ENCODE measurements around the gene DRG2. TPM values are rescaled to one million over a fixed set of nuclear protein-coding genes. Genes with fewer than 3 reads are reported as not detected.

Gene DRG2
- polyA plus RNA-seq, 2 of the 4 experiments (the other 2 are of a cell fraction), result 41.9 to 48.3 TPM

DNA sequence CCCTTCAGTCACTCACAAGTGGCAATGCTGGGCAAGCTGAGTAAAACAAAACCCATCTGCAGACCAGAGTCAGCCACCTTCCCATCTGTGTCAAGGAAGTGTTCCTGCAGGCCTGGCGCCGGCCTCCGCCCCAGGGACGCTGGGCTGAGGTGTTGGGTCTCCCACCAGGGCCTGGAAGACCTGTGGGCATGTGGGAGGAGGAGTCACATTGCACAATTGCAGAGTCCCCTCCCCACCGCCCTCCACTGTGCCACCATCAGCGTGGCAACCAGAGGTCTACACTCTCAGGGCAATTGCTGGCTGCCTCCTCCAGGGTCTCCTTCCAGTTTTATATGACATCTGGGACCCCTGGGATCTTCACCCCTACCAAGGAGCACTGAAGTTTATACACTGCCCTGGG is 17.8 kb downstream of the DRG2 start:
- FAIRE-seq, result no peak
- no peak overlapping the region for H3K27ac ChIP-seq

DNA sequence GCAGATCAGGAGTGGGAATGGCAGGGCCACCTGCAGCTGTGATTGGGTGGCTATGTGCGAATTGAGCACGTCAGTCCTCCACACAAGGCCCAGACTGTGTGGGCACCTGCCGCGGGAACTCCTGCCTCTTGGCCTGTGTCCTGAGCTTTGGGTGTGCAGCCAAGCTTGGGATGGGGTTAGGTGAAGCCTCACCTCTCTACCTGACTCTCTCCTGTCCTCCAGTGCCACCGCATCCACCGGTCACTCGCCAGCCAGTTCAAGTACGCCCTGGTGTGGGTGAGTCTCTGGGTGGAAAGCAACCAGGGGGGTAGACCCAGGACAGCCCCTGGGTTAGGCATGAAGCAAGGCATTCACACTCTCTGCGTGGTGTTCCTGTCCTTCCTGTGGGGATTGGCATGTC is 18.5 kb downstream of the DRG2 start:
- DNase-seq (ENCODE audit: low read depth in 1 of 2, low spot score in 1 of 2) (no peak), ATAC-seq (no peak), FAIRE-seq (no peak)
- CTCF ChIA-PET, result interaction anchor here (0.5 to 1.7 kb wide), 2 partner anchors 12 to 1586 kb away, joined by 3 to 7 read pairs; no protein-coding TSS in a partner anchor
- Histone ChIP-seq H3K4me2 (no peak overlapping the region), H3K27ac (no peak overlapping the region), H3K4me1 (no peaks in the 10 kb centered on the region), H3K4me3 (no peak overlapping the region), H3K9me3 (no peaks in the 10 kb centered on the region)
- TF ChIP-seq NFE2L2 (conservative IDR thresholded peaks at IDR 0.05; ENCODE audit: low read length) (no peak), HOXB13 (CRISPR knock-in tag; IDR thresholded peaks at IDR 0.05; ENCODE audit: low read depth) (no peak), JUN (IDR thresholded peaks at IDR 0.05) (no peak)
- POLR2A ChIA-PET, result no interaction called here
- WGBS (ENCODE audit: missing lambda C conversion rate), result 89% methylated on average over 9 of the region's 9 CpGs

More for the DNA sequence above, 17.8 kb downstream of the DRG2 start:
- TF ChIP-seq BHLHE40 (IDR thresholded peaks at IDR 0.05; ENCODE audit: low read depth, low read length), result no peak
- no peak for TF ChIP-seq TFCP2L1 (CRISPR knock-in tag; IDR thresholded peaks at IDR 0.05)
- TF ChIP-seq CHD4 (IDR thresholded peaks at IDR 0.05; ENCODE audit: borderline replicate concordance), result no peak
- TF ChIP-seq ESRRA (IDR thresholded peaks at IDR 0.05; ENCODE audit: borderline replicate concordance, low read length), result no peak
- TF ChIP-seq FOSL2 (IDR thresholded peaks at IDR 0.05), result no peak
- no peak for TF ChIP-seq FOSL2 (CRISPR knock-in tag; IDR thresholded peaks at IDR 0.05)
- no peak for TF ChIP-seq MYC (IDR thresholded peaks at IDR 0.05; ENCODE audit: borderline replicate concordance, low read length)
- TF ChIP-seq HMGXB4 (CRISPR knock-in tag; IDR thresholded peaks at IDR 0.05; ENCODE audit: borderline replicate concordance), result no peak
- TF ChIP-seq, protein P1, sequence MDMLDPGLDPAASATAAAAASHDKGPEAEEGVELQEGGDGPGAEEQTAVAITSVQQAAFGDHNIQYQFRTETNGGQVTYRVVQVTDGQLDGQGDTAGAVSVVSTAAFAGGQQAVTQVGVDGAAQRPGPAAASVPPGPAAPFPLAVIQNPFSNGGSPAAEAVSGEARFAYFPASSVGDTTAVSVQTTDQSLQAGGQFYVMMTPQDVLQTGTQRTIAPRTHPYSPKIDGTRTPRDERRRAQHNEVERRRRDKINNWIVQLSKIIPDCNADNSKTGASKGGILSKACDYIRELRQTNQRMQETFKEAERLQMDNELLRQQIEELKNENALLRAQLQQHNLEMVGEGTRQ (IDR thresholded peaks at IDR 0.05), result no peak
- TF ChIP-seq, protein P2, sequence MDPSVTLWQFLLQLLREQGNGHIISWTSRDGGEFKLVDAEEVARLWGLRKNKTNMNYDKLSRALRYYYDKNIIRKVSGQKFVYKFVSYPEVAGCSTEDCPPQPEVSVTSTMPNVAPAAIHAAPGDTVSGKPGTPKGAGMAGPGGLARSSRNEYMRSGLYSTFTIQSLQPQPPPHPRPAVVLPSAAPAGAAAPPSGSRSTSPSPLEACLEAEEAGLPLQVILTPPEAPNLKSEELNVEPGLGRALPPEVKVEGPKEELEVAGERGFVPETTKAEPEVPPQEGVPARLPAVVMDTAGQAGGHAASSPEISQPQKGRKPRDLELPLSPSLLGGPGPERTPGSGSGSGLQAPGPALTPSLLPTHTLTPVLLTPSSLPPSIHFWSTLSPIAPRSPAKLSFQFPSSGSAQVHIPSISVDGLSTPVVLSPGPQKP (IDR thresholded peaks at IDR 0.05; ENCODE audit: low read depth, low read length), result no peak
- no peak for TF ChIP-seq KDM1A (IDR thresholded peaks at IDR 0.05; ENCODE audit: low read depth)
- POLR2A ChIA-PET, result no interaction called here
- H3K9me3 ChIP-seq, result no peaks in the 10 kb centered on the region
- H3K4me2 ChIP-seq, result no peak overlapping the region
- ATAC-seq (no peak), DNase-seq (ENCODE audit: low read depth in 1 of 2, low spot score in 1 of 2) (no peak)
- 84% methylated on average over 6 of the region's 6 CpGs for WGBS (ENCODE audit: missing lambda C conversion rate)
- no peaks in the 10 kb centered on the region for H3K4me1 ChIP-seq
- CTCF ChIA-PET, result interaction anchor here (0.5 to 1.7 kb wide), 2 partner anchors 12 to 1586 kb away, joined by 3 to 7 read pairs; no protein-coding TSS in a partner anchor
- no peak overlapping the region for H3K4me3 ChIP-seq

DNA sequence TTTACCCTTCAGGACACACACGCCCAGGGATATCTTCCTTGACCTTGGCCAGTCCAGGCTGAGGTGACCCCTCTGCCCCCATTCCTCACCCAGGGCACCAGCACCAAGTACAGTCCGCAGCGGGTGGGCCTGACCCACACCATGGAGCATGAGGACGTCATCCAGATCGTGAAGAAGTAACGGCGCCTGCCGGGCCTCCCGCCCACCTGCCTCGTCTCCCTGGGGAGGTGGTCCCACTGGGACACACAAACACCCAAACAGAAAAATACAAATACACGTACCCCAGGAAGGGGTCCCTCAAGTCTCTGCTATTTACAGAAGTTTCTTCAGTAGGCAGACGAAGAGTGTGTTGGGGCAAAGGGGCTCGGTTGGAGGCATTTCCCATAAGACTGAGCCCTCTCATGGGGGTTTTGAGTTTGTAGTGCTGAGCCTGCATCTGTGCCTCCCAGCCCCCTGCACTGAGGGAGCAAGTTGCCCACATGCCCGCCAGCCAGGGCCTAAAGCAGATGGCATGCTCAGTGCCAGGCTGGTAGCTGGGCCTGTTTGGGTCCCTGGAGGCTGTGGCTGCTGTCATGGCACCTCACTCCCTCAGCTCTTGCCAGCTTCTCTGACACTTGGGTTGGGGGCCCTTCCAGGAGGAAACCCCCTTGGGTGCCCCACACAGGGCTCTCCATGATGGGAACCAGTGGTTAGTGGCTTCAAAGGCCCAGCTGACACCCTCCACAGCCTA is 19.5 kb downstream of the DRG2 start:
- no peaks in the 10 kb centered on the region for H3K4me1 ChIP-seq
- H3K4me2 ChIP-seq, result no peak overlapping the region
- TF ChIP-seq FOSL2 (IDR thresholded peaks at IDR 0.05) (no peak), FOSL2 (CRISPR knock-in tag; IDR thresholded peaks at IDR 0.05) (no peak), EP300 (IDR thresholded peaks at IDR 0.05) (no peak), SMC3 (IDR thresholded peaks at IDR 0.05) (no peak), JUN (IDR thresholded peaks at IDR 0.05) (no peak), ZC3H11A (IDR thresholded peaks at IDR 0.05) (no peak), KDM5A (IDR thresholded peaks at IDR 0.05) (no peak), HOXB13 (CRISPR knock-in tag; IDR thresholded peaks at IDR 0.05; ENCODE audit: low read depth) (no peak), ZFP36 (IDR thresholded peaks at IDR 0.05; ENCODE audit: borderline replicate concordance, partially characterized antibody) (no peak), RARB (CRISPR knock-in tag; IDR thresholded peaks at IDR 0.05) (no peak), FOXS1 (CRISPR knock-in tag; IDR thresholded peaks at IDR 0.05) (no peak), MAZ (IDR thresholded peaks at IDR 0.05; ENCODE audit: borderline replicate concordance, low read depth, low read length) (no peak)
- TF ChIP-seq, protein P3, sequence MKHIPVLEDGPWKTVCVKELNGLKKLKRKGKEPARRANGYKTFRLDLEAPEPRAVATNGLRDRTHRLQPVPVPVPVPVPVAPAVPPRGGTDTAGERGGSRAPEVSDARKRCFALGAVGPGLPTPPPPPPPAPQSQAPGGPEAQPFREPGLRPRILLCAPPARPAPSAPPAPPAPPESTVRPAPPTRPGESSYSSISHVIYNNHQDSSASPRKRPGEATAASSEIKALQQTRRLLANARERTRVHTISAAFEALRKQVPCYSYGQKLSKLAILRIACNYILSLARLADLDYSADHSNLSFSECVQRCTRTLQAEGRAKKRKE (CRISPR knock-in tag; IDR thresholded peaks at IDR 0.05; ENCODE audit: low read depth), result no peak
- FAIRE-seq (no peak), DNase-seq (ENCODE audit: low read depth in 1 of 2, low spot score in 1 of 2) (no peak), ATAC-seq (no peak)
- POLR2A ChIA-PET, result interaction anchor here (0.5 kb wide), 1 partner anchor 18 kb away, joined by 3 read pairs; no protein-coding TSS in a partner anchor
- no peaks in the 10 kb centered on the region for H3K9me3 ChIP-seq
- CTCF ChIA-PET, result interaction anchor here (1.7 kb wide), 1 partner anchor 13 kb away, joined by 7 read pairs; no protein-coding TSS in a partner anchor
- H3K4me3 ChIP-seq, result no peak overlapping the region
- no peak overlapping the region for H3K27ac ChIP-seq
- WGBS (ENCODE audit: missing lambda C conversion rate), result 92% methylated on average over 14 of the region's 14 CpGs
